ENCODE results near the gene EPPIN.

EPPIN gene

DNA sequence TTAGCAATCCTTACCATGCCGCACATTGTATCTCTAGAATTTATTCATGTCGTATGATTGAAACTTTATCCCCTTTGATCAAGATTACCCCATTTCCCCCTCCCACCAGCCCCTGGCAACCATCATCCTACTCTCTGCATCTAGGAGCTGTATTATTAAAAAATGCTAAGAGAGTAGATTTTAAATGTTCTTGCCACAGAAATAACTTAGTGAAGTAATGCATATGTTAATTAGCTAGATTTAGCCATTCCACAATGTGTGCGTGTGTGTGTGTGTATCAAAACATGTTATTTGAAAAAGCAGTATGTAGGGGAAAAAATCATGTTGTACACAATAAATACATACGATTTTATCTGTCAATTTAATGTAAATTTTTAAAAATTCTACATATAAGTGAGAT, 19.9 kb downstream of the EPPIN start:
- DNase-seq = no peak

DNA sequence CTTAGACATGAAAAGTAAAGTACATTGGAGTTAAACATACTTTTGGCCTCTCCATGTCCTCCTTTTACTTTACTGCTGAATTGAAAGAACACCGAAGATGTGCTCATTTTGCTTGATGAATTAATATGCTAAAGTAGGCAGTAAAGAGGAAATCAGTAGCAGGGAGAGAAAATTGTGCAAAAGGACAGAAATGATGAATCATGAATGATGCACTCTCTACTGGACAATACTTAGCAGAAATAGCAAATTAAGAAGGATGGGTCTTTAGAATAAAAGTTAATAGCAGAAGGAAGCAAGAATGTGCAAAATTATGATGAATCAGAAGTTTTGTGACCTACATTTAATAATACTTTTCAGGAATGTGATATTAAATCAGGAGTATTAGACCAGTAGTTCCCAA, 23.4 kb downstream of the EPPIN start:
- no peak for DNase-seq

DNA sequence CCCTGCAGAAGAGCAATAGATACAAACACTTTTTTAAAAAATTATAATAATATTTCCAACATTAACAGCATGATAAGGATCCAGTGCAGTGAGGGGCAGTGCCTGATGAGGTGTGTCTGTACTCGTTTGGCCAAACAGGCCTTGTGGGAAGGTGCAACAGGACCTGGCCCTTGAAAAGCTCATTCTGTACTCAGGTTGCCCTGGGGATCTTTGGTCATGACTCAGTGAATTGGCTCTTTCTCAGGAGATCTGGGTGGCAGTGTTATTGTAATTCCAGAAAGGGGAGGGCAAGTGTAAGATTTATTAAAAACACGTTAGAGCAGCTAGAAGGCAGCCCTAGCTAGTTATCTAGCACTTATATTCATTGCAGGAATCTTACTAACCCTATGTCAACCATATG, 28.9 kb downstream of the EPPIN start:
- DNase-seq = no peak

DNA sequence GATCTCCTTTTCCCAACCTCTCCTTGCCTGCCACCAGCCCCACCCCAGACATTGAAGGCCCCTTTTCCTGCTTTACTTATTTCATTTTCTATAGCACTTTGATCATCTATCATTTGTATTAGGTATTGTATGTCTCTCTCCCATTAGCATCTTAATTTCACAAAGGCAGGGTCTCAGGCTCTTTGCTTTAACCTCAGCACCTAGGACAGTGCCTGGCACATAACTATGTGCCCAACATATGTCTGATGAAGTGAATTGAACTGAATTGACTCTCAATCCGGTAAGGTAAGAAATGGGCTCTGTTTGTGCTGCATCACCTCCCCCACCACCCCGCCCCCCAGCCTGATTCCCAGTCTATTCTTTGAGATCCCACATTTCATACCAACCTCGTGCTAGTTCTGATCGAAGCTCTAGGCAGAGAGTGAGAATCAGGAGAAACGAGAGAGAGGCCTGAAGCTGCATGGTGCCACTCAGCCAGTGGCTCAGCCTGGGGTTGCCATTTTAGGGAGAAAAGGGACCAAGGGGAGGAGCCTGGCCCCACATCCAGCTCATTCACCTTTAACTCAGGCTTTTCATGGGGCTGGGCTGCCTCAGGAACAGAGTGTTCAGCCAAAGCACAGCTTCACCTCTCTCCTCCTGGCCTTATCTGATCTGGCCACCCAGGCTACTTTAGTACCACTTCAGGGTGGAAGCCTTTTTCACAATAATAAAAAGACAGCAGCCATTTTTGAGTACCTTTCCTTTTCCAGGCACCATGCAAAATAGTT, 31.9 kb downstream of the EPPIN start, which contains the start of gene SPINT3:
TSS of gene SPINT3 (minus strand) at position 476 of the 767 bp plus-strand sequence. CDS start at position 462, 14 bp downstream.
- DNase-seq = no peak

DNA sequence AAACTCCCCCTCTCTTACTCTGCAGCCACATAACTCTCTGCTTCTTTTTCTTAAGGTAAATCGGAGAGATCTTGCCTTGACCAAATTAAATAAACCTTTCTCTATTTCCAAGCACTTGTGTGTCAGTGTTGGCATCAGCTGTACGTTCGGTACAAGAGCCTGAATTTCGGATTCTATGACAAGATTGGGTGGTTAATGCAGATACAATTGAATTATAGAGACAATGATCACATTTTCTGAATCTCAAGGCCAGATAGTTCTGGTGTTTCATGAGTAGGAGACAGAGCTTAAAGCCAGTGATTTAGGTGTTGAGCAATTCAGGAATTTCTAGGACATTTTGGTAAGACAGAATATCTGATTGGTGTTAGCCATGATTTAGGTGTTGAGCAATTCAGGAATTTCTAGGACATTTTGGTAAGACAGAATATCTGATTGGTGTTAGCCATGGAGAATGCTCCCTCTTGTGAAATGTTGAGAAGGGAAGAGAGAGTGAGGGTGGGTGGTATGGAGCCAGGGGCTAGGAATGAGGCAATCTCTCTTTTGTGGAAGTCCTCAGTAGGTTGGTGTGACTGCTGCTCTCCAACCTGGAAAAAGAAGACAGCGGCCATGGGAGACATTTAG, 36.8 kb downstream of the EPPIN start:
- DNase-seq = no peak

DNA sequence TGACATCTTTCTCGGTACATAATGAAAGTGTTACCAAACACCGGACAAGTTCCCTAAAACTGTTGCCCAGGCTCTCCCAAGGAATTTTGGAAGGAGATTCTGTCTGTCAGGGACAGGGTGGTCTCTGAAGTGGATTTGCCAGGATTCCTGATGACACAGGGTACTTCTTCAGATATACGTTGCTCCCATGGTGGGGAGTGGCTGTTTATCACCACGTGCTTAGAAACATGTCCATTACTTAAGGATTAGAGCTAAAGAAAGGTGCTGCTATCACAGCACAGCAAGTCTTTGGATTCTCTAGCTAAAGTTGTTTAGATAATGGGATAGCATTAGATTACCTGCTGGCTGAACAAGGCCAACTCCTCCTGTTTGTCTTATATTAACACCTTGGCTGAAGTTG, 38.1 kb downstream of the EPPIN start:
- no peak for DNase-seq

DNA sequence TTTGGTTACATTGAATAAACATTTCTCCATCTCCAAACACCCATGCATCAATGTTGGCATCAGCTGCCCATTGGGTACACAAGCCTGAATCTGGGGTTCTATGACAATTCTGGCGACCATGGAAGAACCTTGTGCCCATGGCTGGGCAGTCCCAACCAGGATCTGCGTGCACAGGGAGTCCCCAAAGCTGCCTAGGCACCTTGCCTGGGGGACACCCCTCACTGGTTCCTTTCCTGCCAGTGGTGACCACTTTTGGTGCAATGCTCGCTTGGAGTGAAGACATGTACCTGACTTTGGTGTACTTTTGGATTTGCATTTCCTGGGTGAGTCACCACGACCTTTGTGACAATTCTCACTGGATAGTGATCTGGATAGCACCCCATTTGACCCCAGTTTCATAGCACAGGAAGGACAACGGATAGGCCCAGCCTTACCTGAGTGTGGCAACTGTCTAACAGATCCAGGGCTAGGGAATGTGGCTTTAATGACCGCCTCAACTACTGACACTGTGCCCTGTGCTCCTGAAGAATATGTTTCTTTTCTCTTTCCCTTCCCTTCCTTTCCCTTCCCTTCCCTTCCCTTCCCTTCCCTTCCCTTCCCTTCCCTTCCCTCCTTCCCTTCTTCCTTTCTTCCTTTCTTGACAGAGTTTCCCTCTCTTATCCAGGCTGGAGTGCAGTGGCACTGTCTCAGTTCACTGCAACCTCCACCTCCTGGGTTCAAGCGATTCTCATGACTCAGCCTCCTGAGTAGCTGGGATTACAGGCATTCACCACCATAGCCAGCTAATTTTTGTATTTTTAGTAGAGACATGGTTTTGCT, 38.9 kb downstream of the EPPIN start:
- no peak for DNase-seq

DNA sequence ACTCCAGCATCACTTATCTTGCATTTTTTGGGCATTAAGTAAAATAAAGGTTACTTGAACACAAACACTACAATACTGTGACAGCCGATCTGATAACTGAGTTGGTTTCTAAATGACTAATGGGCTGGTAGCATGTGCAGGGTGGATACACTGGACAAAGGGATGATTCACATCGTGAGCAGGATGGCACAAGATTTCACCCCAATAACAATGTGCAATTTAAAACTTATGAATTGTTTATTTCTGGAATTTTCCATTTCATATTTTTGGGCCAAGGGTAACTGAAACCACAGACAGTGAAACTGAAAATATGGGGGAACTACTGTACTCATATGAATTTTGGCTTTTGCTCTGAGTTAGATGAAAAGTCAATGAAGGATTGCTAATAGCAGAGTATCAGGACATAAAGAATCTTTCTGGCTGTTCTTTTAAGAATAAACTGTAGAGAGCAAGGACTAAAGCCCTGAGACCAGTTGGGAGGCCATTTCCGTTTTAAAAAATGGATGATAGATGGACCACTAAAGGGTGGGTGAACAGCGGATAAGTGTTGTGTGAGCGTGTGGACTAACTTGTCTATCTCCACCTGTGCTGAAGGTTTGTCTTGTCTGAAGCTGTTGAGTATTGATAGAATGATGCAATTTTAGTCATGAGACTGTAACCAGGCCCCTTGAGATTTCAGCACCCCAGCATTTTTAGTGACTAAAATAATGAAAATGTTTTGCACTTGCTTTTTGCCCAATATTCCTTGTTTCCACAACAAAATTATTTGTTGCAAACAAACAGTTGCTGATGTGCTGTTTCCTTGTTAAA, 40.0 kb downstream of the EPPIN start:
- no peak for DNase-seq

DNA sequence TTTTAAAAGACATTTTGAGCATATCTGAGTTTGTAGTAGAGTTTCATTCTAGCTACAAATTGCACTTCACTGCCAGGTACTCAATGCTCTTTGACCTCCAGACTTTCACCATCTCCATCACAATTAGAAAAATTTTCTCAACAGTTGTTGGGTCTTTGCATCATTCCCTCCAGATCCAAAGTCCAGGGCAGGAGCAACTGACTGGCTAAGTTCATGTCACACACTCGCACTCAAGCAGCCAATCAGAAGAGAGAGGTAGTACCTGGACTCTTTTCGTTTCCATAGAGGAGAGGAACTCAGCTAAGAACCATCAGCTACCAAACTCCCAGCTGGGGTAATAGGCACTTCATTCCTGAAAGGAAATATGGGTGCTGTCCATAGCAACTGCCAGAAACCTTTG, 40.8 kb downstream of the EPPIN start:
- DNase-seq = no peak

DNA sequence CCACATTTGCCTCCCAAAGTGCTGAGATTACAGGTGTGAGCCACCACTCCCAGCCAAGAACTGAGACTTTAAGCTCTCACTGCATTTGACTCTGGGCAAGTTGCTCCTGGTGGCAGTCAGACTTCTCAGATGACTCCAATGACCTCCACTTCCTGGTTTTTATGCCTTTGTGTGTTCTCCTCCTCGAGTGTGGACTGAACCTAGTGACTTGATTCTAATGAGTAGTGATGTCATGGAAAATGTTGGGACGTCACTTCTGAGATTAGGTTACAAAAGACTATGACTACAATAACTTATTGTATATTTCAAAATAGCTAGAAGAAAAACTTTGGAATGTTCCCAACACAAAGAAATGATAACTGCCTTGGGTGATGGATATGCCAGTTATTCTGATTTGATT, 43.8 kb downstream of the EPPIN start:
- DNase-seq = no peak

DNA sequence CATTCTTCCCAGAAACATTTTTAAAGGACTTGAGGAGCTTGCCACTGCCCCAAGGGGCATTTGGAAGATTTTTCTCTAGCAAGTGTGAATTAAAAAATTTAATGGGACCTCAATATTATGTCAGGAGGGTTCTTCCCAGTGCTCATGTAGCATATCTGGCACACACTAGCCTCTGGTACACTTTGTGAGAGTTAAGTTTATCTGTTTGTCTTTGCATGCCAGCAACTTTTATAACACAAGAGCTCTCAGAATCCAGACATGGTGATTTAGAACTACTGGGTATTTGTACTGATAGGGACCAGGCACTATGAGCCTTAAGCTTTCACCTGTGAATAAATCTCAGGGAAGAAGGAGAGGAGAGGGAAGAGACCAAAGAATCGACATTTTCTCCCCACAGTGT, 44.6 kb downstream of the EPPIN start:
- DNase-seq = no peak

DNA sequence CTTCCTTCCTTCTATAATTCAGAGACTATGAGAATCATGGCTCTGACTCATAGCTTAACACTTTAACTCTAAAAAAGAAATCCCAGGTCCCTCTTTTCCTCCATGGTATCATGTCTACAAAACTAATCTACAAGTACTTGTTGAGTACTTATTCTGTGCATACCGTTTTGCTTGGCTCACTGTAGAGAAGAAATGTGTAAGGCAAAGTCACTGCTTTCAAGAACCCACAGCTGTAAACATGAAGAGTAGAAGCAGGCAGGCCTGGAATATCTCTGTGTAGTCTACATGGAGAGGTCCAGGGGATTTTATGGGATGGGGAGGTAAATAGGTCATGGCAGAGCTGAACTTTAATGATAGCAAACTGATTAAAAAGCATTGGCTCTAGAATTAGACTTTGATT, 45.6 kb downstream of the EPPIN start:
- DNase-seq = no peak

DNA sequence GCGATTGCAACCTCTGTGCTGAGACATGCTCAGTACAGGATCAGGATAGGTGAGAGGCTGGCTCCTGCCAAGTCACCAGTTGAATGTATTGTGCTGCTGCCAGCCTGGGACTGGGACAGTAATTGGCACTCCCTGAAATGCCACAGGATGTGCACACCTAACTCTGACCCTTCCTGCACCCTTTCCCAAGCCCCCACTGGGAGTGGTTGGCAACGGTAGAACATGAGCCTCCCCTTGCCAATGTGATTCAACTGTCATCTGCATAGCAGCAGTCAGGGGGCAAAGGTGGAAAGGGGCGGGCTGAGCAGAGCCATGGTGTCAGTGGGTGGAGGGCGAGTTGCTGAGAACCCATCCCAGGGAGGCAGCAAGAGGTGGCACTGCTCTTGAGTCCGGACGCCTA, 47.2 kb downstream of the EPPIN start:
- DNase-seq = no peak

DNA sequence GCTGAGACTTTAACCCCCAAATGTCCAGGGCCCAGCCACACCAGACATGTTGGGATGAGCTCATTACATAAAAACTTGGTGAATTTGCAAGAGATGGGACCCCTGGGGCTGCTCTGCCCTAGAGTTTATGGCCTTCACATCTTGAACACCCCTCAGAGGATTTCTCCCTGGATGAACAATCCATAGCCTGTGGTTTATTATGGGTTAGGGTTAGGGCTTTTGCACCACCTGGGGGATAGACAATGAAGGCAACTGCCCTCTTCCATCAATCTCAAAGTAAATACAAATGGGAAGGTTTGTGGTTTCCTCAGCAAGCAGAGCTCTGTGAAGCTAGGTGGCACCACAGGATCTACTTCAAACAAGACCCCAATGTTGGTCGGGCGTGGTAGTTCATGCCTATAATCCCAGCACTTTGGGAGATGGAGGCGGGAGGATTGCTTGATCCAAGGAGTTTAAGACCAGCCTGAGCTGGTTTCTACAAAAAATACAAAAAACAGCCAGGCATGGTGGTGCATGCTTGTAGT, 49.2 kb downstream of the EPPIN start:
- no peak for DNase-seq

DNA sequence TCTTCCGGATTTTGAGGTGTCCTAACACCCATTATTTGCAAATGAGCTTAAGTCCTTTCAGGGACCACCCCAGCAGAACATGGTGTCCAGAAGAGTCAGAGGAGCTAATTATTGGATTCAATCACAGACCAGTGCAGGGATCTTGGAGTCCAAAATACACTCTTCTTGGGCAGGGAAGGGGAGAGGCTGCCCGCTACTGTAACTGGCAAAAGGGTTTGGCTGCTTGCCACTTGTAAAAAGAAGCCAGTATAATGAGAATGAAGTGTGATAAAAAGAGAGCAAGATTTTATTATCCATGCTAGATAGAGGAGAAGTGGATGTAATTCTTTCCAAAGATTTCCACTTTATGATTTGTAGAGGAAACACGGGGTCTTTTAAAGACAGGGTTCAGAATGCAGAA, 51.0 kb downstream of the EPPIN start:
- no peak for DNase-seq

DNA sequence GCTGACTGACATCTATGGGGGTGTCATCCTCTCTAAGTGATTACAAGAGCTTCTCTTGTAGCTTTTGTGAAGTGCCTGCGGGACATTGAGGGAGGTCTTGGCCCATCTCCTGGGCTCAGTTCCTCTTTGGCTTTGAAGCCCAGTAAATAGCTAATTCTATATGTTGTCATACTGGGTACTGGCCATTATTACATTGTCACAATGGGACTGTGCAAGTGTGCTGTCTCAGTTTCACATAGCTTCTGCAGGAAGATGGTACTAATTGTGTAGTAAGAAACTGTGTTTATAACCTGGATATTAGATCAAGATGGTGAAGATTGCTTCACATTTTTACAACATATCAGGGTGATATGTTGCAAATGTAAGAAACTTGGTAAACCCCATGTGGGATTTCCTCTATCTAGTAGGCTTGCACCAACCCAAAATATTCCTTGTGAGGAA, 51.7 kb downstream of the EPPIN start:
- DNase-seq = no peak
